K562 (cell line): ENCODE measurements around the gene KRTAP10-4. TPM values are rescaled to one million over a fixed set of nuclear protein-coding genes. Genes with fewer than 3 reads are reported as not detected.
A peak's percentile ranks its signal among the peaks of the same experiment; 100 is the strongest.

Experiments used
- ATF7 ChIP-seq: fragments of 450-650 bp; IDR thresholded peaks from 2 replicates; pipeline ENCODE4 v1.7.1; 2014; ENCODE audit warnings: mild to moderate bottlenecking, moderate library complexity
- CAMTA2 ChIP-seq: fragments of 250-450 bp; sonication (Bioruptor Pico); conservative IDR thresholded peaks from 2 replicates; pipeline ENCODE4 v1.5.1; 2022
- RNF219 ChIP-seq: fragments of 250-450 bp; sonication (Bioruptor Pico); IDR thresholded peaks from 2 replicates; pipeline ENCODE4 v1.5.0; 2022; ENCODE audit warnings: mild to moderate bottlenecking
- SMARCE1 ChIP-seq: fragments of 450-650 bp; IDR thresholded peaks from 2 replicates; pipeline ENCODE4 v1.7.1; 2016; ENCODE audit warnings: mild to moderate bottlenecking
- polyA plus RNA-seq, 8 experiments: library from polyadenylated mRNA; depleted of rRNA in 4 of 8; stranded (reverse) in 5 of 8; unstranded in 3 of 8; fragments of >200 nt; fragmentation: Nextera tagmentation in 2 of 8; fragmentation: Illumina TruSeq in 1 of 8; extraction: Ambion mirVana in 2 of 8; extraction: Trizol in 1 of 8; gene quantifications; 2 replicates each; pipeline versions ENCODE4 v1.2.1 to v1.2.3, GENCODE V29; 2011 to 2014; ENCODE audit warnings: inconsistent platforms in 1 of 8, missing spikeins in 1 of 8
- total RNA-seq, 7 experiments: library from RNA; depleted of rRNA in 6 of 7; stranded (reverse); fragments of >200 nt in 6 of 7; fragmentation: Illumina TruSeq in 2 of 7; extraction: Trizol in 2 of 7; gene quantifications; 2 replicates each; pipeline versions ENCODE4 v1.2.1 to v1.2.3, GENCODE V29; 2011 to 2021; ENCODE audit warnings: low replicate concordance in 1 of 7
- TF ChIP-seq, protein P1 (sequence below), 2 experiments: fragments of 450-650 bp in 1 of 2; sonication (generic) in 1 of 2; formaldehyde crosslinking in 1 of 2; IDR thresholded peaks; 2 replicates each; pipeline versions ENCODE4 v1.7.1 to v1.9.0; 2016 to 2022; ENCODE audit warnings: inconsistent platforms in 1 of 2, mild to moderate bottlenecking in 1 of 2, missing genetic modification reagents in 1 of 2

Gene KRTAP10-4
- total and polyA plus RNA-seq, 9 of the 15 experiments (the other 6 are each of a cell fraction or from before 2014, with no cell fraction given) = not detected

DNA sequence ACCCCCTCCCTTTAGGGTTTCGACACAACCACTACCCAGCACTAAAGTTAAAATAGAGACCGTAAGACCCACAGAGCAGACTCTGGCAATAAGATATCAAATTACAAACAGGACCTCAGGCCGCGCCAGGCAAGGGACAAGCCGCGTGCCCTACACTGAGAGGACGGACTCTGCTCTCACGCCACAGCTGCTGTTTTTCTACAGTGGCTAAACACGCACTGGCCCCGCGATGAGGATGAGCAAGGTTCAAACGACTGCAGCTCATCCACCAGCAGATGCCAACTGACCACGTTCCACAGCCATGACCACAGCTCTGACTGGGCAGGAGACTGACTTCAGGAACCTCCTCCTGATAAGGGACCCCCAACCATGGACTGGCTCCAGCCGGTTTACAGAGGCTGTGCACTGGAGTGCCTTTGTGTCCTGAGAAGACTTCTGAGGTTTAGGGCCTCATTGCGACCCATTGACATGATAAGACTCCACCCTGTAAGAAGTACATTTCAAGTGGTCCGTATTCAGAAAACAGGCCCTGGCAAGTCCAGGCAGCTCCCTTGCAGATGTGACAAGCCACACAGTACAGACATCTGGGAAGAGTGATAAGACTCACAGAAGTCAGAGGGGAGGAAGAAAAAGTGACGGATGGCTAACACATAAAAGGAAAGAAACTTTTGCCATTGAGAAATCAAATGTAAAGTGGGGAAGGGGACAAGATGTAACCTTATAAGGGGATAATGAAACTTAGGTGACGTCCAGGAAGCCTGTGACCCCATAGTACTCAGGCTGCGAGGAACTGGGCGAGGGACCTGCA lies 20.3 kb downstream of the KRTAP10-4 start (continued):
- TF ChIP-seq ATF7 = peak; percentile 76; the same call in 1 of the 2 replicates
- no peak for TF ChIP-seq CAMTA2
- no peak for TF ChIP-seq RNF219 (CRISPR knock-in tag)
- TF ChIP-seq SMARCE1 = peak; percentile 87
- TF ChIP-seq, protein P1, sequence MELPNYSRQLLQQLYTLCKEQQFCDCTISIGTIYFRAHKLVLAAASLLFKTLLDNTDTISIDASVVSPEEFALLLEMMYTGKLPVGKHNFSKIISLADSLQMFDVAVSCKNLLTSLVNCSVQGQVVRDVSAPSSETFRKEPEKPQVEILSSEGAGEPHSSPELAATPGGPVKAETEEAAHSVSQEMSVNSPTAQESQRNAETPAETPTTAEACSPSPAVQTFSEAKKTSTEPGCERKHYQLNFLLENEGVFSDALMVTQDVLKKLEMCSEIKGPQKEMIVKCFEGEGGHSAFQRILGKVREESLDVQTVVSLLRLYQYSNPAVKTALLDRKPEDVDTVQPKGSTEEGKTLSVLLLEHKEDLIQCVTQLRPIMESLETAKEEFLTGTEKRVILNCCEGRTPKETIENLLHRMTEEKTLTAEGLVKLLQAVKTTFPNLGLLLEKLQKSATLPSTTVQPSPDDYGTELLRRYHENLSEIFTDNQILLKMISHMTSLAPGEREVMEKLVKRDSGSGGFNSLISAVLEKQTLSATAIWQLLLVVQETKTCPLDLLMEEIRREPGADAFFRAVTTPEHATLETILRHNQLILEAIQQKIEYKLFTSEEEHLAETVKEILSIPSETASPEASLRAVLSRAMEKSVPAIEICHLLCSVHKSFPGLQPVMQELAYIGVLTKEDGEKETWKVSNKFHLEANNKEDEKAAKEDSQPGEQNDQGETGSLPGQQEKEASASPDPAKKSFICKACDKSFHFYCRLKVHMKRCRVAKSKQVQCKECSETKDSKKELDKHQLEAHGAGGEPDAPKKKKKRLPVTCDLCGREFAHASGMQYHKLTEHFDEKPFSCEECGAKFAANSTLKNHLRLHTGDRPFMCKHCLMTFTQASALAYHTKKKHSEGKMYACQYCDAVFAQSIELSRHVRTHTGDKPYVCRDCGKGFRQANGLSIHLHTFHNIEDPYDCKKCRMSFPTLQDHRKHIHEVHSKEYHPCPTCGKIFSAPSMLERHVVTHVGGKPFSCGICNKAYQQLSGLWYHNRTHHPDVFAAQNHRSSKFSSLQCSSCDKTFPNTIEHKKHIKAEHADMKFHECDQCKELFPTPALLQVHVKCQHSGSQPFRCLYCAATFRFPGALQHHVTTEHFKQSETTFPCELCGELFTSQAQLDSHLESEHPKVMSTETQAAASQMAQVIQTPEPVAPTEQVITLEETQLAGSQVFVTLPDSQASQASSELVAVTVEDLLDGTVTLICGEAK (IDR thresholded peaks at IDR 0.05) = no peak
- TF ChIP-seq, protein P1 (CRISPR knock-in tag; IDR thresholded peaks at IDR 0.05) = no peak
